Measurements from ENCODE around the gene IGSF22. TPM values are rescaled to one million over a fixed set of nuclear protein-coding genes. Genes with fewer than 3 reads are reported as not detected.

IGSF22 gene
- total and polyA plus RNA-seq, 2 of the 8 experiments (the other 6 are each of a cell fraction or from before 2014, with no cell fraction given), result 0.14 TPM; not detected in 1

DNA sequence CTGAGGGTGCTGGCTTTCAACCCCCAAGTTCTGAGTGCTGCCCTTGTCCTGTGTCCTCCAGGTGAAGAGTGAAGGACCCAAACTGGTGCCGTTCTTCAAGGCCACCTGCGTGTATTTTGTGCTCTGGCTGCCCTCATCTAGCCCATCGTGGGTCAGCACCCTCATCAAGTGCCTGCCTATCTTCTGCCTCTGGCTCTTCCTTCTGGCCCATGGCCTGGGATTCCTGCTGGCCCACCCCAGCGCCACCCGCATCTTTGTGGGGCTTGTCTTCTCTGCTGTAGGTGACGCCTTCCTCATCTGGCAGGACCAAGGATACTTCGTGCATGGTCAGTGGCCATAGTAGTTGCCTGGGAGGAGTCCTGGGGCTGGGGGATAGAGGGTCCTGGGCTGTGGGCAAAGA, 25.1 kb downstream of the IGSF22 start (continued):
- no peak for TF ChIP-seq POLR2AphosphoS5 (IDR thresholded peaks at IDR 0.05; ENCODE audit: low read depth, low read length)
